ENCODE measurements around the gene PGAM1.
"Not testable (repeated sequence)": the region's sequence is repeated elsewhere in the genome, so short reads cannot be mapped to it uniquely, and the experiment has no call there.

Gene PGAM1

GRCh38 chr10:97459933-97460332, 33.9 kb downstream of the PGAM1 start:
- no peak for DNase-seq

DNA sequence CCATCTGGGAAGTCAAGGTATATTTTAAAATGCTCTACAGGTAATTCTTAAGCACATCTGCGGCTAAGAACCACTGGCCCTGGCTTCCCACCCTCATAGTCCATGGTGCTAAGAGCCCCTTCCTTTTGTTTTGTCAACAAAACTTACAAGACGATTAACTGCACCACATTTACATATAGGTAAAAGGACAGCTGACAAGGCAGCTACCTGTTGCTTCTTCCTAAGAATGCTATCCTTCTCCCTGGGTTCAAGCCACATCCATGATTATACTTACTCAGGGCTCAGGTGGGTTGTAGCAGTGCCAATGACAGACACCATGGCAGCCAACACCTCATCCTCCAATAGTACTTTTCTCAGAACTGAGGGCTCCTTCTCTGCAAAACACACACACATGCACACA, 36.3 kb downstream of the PGAM1 start:
- no peak for DNase-seq

- no peak for DNase-seq
These were observed 37.6 kb downstream of the PGAM1 start for GRCh38 chr10:97463363-97464132.

DNA sequence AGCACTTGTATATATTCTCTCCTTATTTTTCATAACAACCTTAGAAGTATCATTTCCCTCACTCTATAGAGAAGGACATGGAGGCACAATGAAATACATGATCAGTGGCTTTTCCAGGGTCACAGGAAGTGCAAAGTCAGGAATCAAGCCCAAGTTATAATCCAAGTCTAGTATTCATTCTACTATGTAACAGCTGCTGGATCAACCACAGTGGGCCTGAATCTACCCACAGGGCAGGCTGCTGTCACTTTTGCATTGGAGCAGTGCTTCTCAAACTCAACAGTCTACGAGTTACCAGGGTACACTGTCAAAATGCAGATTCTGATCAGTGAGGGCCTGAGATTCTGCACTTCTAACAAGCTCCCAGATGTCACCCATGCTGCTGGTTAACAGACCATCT, 38.2 kb downstream of the PGAM1 start:
- no peak for DNase-seq

DNA sequence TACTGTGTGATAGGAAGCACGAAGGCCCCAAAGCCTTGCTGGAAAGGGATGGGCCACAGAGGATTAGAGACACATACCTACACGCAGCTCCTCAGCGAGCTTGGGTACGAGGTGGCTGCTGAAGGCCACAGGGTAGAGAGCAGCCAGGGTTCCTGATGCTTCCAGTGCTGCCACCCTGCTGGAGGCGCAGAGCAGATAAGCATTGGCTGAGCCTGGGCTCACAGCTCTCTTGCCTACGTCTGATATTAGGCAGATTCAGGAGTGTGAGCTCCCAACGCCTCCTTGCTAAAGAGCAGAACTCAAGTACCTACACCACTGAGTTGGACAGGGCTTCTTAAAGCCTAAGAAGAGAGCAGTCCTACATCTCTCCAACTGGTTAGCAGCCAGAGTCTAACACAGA, 40.0 kb downstream of the PGAM1 start:
- no peak for DNase-seq

DNA sequence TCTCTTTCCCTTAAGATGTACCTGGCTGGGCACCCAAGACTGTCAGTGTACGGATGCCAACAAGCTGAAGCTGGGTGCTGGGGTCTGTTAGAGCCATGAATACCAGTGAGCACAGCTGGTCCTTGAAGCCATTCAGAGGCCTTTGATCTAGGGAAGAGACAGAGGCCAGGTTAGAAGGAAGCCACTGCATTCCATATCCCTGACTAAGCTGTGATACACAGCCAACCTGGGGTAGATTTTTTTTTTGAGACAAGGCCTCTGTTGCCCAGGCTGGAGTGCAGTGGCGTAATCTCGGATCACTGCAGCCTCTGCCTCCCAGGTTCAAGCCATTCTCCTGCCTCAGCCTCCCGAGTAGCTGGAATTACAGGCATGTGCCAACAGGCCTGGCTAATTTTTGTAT, 40.8 kb downstream of the PGAM1 start:
- DNase-seq, result no peak

GRCh38 chr10:97468162-97468561, 42.2 kb downstream of the PGAM1 start:
- DNase-seq, result no peak

GRCh38 chr10:97468781-97469180, 42.8 kb downstream of the PGAM1 start:
- not testable (repeated sequence) for DNase-seq

GRCh38 chr10:97474918-97475317, 48.9 kb downstream of the PGAM1 start:
- DNase-seq, result no peak

GRCh38 chr10:97475936-97476594, 50.1 kb downstream of the PGAM1 start:
- DNase-seq, result no peak

DNA sequence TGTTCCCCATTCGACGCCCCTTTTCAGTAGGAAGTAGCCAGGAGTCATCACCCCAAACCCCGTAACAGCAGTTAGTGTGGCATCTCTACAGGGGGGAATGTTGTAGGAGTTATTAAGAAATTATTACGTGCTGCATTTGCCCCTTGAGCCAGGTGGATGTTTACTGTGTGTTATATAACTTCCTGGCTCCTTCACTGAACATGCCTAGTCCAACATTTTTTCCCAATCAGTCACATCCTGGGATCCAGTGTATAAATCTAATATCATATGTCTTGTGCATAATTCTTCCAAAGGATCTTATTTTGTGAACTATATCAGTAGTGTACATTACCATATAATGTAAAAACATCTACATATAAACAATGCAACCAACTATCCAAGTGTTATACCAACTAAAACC, 53.4 kb downstream of the PGAM1 start:
- not testable (repeated sequence) for DNase-seq

GRCh38 chr10:97479939-97480338, 53.9 kb downstream of the PGAM1 start:
- no peak for DNase-seq

DNA sequence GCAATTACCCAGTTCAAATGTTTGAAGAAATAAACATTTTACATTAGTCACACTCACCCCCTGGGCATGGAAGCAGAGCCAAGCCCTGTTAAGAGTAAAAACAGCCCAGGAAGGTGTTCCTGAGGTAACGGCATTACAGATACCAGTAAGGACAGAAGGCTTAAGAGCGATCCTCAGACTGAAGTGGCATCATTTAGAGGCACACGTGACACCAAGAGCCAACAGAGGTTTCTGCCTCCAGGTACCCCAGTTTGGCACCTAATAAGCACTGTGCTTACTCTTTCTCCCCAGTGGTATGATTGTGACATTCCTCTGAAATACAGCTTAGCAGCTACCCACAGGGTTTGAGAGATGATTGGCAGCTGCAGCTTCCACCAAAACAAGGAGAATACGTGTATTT, 55.1 kb downstream of the PGAM1 start:
- no peak for DNase-seq

GRCh38 chr10:97482381-97482780, 56.4 kb downstream of the PGAM1 start:
- no peak for DNase-seq

Data from right forelimb (tissue), 1 donor.